T follicular helper cell (primary cell): ENCODE measurements around the gene MPZL1.

Experiments used
- DNase-seq: peaks from one replicate; pipeline ENCODE4 v3.0.0-alpha.2; 2020; ENCODE audit warnings: low read depth

The MPZL1 gene

GRCh38 chr1:167751676-167752075 is 29.9 kb downstream of the MPZL1 start:
- no peak for DNase-seq

GRCh38 chr1:167752219-167752985 is 30.6 kb downstream of the MPZL1 start:
- DNase-seq, result no peak

- no peak for DNase-seq
Measured at GRCh38 chr1:167755654-167756053, 33.9 kb downstream of the MPZL1 start.

- no peak for DNase-seq
Measured at GRCh38 chr1:167756730-167757405, 35.1 kb downstream of the MPZL1 start.

- DNase-seq, result no peak
Measured at GRCh38 chr1:167757433-167758309, 35.9 kb downstream of the MPZL1 start.

- DNase-seq, result no peak
Measured at GRCh38 chr1:167761400-167761799, 39.6 kb downstream of the MPZL1 start.

- DNase-seq, result no peak
Measured at GRCh38 chr1:167762061-167762746, 40.4 kb downstream of the MPZL1 start.

GRCh38 chr1:167763525-167764220 is 41.9 kb downstream of the MPZL1 start:
- no peak for DNase-seq

GRCh38 chr1:167764458-167765330 is 42.9 kb downstream of the MPZL1 start:
- no peak for DNase-seq

GRCh38 chr1:167765496-167765895 is 43.7 kb downstream of the MPZL1 start:
- DNase-seq, result no peak

- no peak for DNase-seq
Measured at GRCh38 chr1:167766538-167766937, 44.8 kb downstream of the MPZL1 start.

- DNase-seq, result no peak
Measured at GRCh38 chr1:167767761-167768160, 46.0 kb downstream of the MPZL1 start.

- no peak for DNase-seq
Measured at GRCh38 chr1:167770127-167770526, 48.3 kb downstream of the MPZL1 start.

- DNase-seq, result no peak
Measured at GRCh38 chr1:167772436-167772835, 50.7 kb downstream of the MPZL1 start.

- DNase-seq, result no peak
Measured at GRCh38 chr1:167773516-167773915, 51.7 kb downstream of the MPZL1 start.

GRCh38 chr1:167774710-167775109 is 52.9 kb downstream of the MPZL1 start:
- no peak for DNase-seq

- no peak for DNase-seq
Measured at GRCh38 chr1:167775178-167775577, 53.4 kb downstream of the MPZL1 start.

GRCh38 chr1:167776151-167776550 is 54.4 kb downstream of the MPZL1 start:
- no peak for DNase-seq

- DNase-seq, result no peak
Measured at GRCh38 chr1:167776616-167777268, 55.0 kb downstream of the MPZL1 start.

- no peak for DNase-seq
Measured at GRCh38 chr1:167777269-167777650, 55.5 kb downstream of the MPZL1 start.
